Activated naive CD8-positive, alpha-beta T cell (primary cell): Measurements from ENCODE around the gene SPIB.

Experiments
- H3K27ac Mint-ChIP-seq: one replicate; pipeline ENCODE4 v1.8.0; 2021; ENCODE audit warnings: mixed read lengths
- H3K27me3 Mint-ChIP-seq: one replicate; pipeline ENCODE4 v1.8.0; 2021; ENCODE audit warnings: mixed read lengths
- H3K36me3 Mint-ChIP-seq: one replicate; pipeline ENCODE4 v1.8.0; 2021; ENCODE audit warnings: mixed read lengths
- H3K4me1 Mint-ChIP-seq: one replicate; pipeline ENCODE4 v1.8.0; 2021; ENCODE audit warnings: low read depth, mixed read lengths
- H3K4me3 Mint-ChIP-seq: one replicate; pipeline ENCODE4 v1.8.0; 2021; ENCODE audit warnings: mild to moderate bottlenecking, mixed read lengths
- H3K9me3 Mint-ChIP-seq: one replicate; pipeline ENCODE4 v1.8.0; 2021; ENCODE audit warnings: low read depth, mixed read lengths

SPIB gene

DNA sequence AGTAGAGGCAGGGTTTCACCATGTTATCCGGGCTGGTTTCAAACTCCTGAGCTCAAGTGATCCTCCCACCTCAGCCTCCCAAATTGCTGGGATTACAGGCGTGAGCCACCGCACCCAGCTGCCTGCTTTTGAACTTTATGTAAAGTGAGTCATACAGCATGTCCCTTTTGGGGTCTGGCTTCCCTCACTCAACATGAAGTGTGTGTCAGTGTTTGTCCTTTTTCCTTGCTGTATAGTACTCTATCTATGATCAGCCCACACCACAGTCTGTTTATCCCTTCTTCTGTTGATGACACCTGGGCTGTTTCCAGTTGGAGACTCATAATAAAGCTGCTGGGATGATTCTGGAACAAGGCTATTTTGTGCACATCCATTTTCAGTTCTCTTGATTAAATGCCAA lies 2.1 kb downstream of the SPIB start:
- H3K4me1 Mint-ChIP-seq = peaks cover 12% of the 10 kb centered on the region
- H3K9me3 Mint-ChIP-seq = peaks cover 2% of the 10 kb centered on the region
- no peak overlapping the region for H3K4me3 Mint-ChIP-seq
- no peak overlapping the region for H3K27ac Mint-ChIP-seq
- H3K27me3 Mint-ChIP-seq = peaks cover 17% of the 10 kb centered on the region
- peaks cover 2% of the 10 kb centered on the region for H3K36me3 Mint-ChIP-seq

DNA sequence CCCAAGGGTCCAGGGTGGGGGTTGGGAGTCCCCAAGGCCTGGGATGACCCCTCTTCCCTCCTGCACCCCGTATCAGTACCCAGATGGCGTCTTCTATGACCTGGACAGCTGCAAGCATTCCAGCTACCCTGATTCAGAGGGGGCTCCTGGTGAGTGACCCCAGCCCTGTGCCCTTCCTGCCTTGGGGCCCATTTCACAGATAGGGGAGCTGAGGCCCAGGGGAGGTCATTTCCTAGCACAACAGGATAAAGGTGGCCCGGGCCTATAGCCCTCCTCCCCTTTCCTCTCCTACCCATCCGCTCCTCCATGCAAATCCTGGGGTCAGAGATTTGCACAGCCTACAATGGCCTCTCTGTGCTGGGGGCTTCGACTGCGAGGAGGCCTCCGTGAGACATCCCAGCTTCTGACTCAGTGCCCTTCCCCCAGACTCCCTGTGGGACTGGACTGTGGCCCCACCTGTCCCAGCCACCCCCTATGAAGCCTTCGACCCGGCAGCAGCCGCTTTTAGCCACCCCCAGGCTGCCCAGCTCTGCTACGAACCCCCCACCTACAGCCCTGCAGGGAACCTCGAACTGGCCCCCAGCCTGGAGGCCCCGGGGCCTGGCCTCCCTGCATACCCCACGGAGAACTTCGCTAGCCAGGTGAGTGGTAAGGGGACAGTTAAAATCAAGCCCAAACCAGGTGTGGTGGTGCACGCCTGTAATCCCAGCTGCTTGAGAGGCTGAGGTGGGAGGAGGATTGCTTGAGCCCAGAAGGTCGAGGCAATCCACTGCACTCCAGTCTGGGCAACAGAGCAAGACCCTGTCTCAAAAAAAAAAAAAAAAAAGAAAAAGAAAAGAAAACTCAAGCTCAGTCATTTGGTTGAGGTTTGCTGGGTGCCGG lies 3.9 kb downstream of the SPIB start:
- Mint-ChIP-seq H3K9me3 (peaks cover 2% of the 10 kb centered on the region), H3K36me3 (peaks cover 2% of the 10 kb centered on the region), H3K4me3 (no peak overlapping the region), H3K27me3 (peaks cover 17% of the 10 kb centered on the region), H3K4me1 (peaks cover 14% of the 10 kb centered on the region), H3K27ac (no peak overlapping the region)

DNA sequence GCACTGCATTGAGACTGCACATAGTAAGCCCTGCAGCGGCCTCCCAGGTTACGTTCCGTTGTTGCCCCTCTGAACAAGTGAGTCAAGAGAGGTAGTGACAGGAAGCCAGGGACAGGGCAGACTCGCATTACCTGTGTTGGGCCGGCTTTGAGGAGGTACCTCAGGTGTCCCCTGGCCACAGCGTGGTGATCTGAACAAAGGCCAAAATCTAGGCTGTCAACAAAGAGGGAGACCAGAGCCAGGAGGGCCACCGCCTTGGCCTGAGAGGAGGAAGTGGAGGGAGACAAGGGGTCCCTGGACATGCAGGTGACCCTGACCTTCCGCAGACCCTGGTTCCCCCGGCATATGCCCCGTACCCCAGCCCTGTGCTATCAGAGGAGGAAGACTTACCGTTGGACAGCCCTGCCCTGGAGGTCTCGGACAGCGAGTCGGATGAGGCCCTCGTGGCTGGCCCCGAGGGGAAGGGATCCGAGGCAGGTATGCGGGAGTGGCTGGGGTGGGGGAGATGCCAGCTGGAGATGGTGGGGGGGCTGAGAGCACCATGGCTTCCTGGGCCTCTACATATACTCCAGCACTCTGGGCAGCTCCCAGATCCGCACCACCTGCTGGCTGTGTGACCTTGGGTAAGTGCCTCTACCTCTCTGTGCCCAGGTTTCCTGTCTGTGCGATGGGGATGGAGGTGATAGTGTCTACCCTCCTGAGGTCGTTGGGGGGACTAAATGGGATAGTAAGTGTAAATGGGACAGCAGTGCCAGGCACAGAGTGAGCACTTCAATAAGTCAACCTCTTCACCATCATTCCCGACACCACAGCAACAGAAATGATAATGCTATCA lies 4.8 kb downstream of the SPIB start:
- H3K36me3 Mint-ChIP-seq = peaks cover 2% of the 10 kb centered on the region
- no peak overlapping the region for H3K4me3 Mint-ChIP-seq
- peaks cover 14% of the 10 kb centered on the region for H3K4me1 Mint-ChIP-seq
- H3K9me3 Mint-ChIP-seq = peaks cover 2% of the 10 kb centered on the region
- no peak overlapping the region for H3K27ac Mint-ChIP-seq
- peaks cover 17% of the 10 kb centered on the region for H3K27me3 Mint-ChIP-seq

DNA sequence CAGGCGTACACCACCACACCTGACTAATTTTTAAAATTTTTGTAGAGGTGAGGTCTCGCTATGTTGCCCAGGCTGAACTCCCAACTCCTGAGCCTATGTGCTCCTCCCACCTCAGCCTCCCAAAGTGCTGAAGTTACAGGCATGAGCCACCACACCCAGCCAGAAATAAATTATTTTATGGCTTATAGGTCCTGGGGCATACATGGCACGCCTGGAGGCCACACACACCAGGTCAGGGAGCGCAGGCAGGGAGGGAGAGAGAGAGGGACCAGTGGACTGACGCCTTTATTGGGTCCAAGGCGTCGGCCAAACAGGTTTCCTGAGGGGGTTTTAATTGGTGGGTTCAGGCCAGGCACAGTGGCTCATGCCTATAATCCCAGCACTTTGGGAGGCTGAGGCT lies 6.8 kb downstream of the SPIB start:
- Mint-ChIP-seq H3K36me3 (peaks cover 2% of the 10 kb centered on the region), H3K27ac (no peak overlapping the region)

DNA sequence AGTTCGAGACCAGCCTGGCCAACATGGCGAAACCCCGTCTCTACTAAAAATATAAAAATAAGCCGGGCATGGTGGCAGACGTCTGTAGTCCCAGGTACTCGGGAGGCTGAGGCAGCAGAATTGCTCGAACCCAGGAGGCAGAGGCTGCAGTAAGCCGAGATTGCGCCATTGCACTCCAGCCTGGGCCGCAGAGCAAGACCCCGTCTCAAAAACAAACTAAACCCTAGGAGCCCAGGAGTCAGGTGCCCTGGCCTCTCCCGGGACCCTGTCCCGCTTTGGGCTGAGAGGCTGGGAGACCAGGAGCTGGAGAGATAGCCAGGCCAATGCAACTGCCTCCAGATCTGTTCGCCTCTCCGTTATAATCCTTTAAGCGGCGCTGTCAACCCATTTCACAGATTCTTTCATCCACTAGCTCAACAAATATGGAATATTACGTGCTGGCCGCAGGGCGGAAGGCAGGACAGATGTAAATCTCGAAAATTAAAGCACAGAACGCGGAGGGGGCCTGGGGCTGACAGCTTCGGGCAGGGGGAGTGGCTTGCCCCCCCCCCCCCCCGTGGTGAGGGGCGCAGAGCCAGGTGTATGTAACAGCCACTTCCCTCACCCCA lies 8.7 kb downstream of the SPIB start:
- no peaks in the 10 kb centered on the region for H3K36me3 Mint-ChIP-seq
- H3K4me3 Mint-ChIP-seq = peak overlapping the region; percentile 57
- H3K27me3 Mint-ChIP-seq = peaks cover 4% of the 10 kb centered on the region
- H3K27ac Mint-ChIP-seq = no peak overlapping the region
- H3K9me3 Mint-ChIP-seq = no peaks in the 10 kb centered on the region
- peaks cover 15% of the 10 kb centered on the region for H3K4me1 Mint-ChIP-seq

More for the DNA sequence above, 6.8 kb downstream of the SPIB start:
- Mint-ChIP-seq H3K9me3 (peaks cover 2% of the 10 kb centered on the region), H3K4me1 (peaks cover 6% of the 10 kb centered on the region), H3K27me3 (peaks cover 10% of the 10 kb centered on the region), H3K4me3 (no peak overlapping the region)

DNA sequence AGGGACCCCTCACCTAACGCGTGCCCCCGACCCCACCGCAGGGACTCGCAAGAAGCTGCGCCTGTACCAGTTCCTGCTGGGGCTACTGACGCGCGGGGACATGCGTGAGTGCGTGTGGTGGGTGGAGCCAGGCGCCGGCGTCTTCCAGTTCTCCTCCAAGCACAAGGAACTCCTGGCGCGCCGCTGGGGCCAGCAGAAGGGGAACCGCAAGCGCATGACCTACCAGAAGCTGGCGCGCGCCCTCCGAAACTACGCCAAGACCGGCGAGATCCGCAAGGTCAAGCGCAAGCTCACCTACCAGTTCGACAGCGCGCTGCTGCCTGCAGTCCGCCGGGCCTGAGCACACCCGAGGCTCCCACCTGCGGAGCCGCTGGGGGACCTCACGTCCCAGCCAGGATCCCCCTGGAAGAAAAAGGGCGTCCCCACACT lies 9.3 kb downstream of the SPIB start:
- no peaks in the 10 kb centered on the region for H3K9me3 Mint-ChIP-seq
- H3K36me3 Mint-ChIP-seq = no peaks in the 10 kb centered on the region
- peaks cover 15% of the 10 kb centered on the region for H3K4me1 Mint-ChIP-seq
- no peak overlapping the region for H3K4me3 Mint-ChIP-seq
- peaks cover 5% of the 10 kb centered on the region for H3K27me3 Mint-ChIP-seq
- no peak overlapping the region for H3K27ac Mint-ChIP-seq

DNA sequence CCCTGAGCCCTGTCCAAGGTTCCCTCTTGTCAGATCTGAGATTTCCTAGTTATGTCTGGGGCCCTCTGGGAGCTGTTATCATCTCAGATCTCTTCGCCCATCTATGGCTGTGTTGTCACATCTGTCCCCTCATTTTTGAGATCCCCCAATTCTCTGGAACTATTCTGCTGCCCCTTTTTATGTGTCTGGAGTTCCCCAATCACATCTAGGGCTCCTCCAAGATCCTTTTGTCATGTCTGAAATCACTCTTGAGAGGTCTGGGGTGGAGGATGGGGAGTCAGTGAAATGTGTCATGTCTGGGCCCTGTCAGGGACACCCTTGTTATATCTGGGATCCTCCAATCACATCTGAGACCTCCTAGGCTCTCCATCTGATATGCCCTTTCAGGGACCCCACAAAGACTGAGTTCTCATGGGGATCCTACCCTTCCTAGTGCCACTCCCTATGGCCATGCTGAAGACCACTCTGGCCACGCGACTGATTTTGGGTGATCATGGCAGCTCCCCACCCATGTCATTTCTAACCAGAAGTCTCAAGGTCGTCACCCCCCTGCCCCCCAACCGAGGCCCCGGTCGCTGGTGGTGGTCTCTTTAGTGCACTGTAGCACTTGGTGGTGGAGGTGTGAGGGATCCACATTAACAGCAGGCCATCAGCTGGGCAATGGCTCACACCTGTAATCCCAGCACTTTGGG lies 10.2 kb downstream of the SPIB start:
- peak overlapping the region; percentile 51 for H3K4me3 Mint-ChIP-seq
- H3K27me3 Mint-ChIP-seq = peaks cover 7% of the 10 kb centered on the region
- no peak overlapping the region for H3K27ac Mint-ChIP-seq
- H3K36me3 Mint-ChIP-seq = no peaks in the 10 kb centered on the region
- H3K9me3 Mint-ChIP-seq = no peaks in the 10 kb centered on the region
- H3K4me1 Mint-ChIP-seq = peaks cover 15% of the 10 kb centered on the region

DNA sequence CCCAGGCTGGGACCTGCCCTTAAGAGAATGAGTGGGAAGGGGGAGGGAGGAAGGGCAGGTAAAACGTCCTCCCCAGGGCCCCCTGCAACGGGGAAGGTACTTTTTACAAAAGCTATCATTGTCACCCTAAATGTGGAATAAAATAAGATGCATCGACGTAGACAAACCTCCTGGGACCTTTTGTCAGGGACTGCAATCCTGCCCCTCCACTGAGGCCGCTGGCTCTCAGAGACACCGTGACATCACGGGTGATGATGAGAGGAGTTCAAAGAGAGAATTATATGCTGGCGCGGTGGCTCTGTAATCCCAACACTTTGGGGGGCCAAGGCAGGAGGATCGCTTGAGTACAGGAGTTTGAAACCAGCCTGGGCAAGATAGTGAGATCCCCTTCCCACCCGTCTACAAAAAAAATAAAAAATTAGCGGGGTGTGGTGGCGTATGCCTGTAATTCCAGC lies 12.2 kb downstream of the SPIB start:
- H3K4me1 Mint-ChIP-seq = peaks cover 15% of the 10 kb centered on the region
- no peaks in the 10 kb centered on the region for H3K36me3 Mint-ChIP-seq
- H3K4me3 Mint-ChIP-seq = peak overlapping the region; percentile 90
- no peak overlapping the region for H3K27ac Mint-ChIP-seq
- peaks cover 7% of the 10 kb centered on the region for H3K27me3 Mint-ChIP-seq
- no peaks in the 10 kb centered on the region for H3K9me3 Mint-ChIP-seq

DNA sequence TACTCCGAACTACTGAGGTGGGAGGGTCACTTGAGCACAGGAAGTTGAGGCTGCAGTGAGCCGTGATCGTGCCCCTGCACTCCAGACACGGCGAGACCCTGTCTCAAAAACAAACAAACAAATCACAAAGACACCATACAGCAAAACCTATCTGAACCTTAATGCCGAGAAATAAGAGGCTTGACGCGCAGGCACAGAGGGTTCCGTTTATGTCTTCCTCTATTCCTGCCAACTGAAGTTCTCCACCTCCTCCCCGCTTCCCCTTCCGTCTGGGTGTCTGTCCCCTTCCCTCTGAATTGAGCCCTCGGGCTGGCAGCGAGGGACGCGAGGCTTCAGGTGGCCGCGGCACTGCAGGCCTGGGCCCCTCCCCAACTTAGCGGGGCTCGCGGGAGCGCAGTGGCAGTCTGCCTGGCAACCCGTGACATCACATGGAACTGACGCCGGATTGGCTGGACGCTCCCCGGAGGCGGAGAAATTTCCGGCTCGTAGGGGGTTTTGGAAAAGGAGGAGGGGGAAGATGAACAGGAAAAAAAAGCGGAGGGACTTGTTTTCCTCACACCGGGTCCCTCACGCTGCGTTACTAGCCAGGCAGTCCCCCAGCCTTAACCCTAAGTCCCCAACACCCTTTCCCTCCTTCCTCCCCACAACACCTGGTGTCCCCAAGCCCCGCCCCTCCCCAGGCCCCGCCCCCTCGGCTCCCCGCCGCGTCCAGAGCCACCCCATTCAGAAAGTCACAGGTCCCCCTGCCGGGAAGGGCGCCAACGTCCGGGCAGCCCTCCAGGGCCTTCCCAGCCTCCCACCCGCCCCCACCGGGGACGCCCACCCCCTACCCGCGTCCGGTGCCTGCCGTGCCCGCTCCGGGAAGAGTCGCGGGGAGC lies 12.8 kb downstream of the SPIB start:
- H3K36me3 Mint-ChIP-seq = no peaks in the 10 kb centered on the region
- no peaks in the 10 kb centered on the region for H3K9me3 Mint-ChIP-seq
- peaks cover 15% of the 10 kb centered on the region for H3K4me1 Mint-ChIP-seq
- peaks cover 7% of the 10 kb centered on the region for H3K27me3 Mint-ChIP-seq
- peak overlapping the region; percentile 66 for H3K27ac Mint-ChIP-seq
- H3K4me3 Mint-ChIP-seq = peak overlapping the region; percentile 90

DNA sequence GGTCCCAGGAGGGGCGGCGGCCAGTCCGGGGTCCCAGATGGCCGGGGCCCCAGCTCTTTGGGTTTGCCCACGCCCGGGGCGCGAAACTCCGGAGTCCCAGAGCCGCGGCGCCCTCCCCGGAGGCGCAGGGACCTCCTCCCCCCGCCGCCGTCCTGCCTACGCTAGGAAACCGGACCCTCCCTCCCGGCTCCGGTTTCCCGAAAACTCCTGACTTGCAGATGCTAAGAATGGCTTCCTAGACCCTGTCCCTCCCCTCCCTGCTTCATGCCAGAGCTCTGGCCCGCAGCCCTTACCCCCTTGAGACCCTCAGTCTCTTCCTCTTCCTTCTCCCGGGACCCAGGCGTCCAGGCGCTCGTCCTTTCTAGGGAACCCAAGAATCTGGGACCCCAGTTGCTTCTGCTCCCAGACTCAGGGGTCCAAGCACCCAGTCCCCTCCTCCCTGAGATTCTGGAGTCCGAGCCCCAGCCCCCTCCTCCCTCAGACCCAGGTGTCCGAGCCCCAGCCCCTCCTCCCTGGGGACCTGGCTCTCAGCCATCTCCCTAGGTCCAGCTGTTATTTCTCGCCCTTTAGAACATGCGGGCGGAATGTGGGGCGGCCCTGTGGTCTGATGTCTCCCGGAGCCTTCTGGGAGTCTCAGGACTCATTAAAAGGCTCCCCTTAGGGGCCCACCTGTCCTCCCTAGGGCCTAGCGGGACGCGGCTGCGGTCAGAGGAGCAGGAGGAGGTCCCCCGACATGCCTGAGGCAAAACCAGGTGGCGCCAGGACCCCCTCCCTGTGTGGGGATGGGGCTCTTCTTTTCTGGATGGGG lies 13.7 kb downstream of the SPIB start, which contains the start of gene MYBPC2:
MYBPC2 (plus strand) TSS at position 672 of the 808 bp plus-strand sequence; CDS start at position 734, 62 bp downstream.
- Mint-ChIP-seq H3K36me3 (no peaks in the 10 kb centered on the region), H3K4me3 (peak within 1 kb of the TSS; percentile 90), H3K27me3 (peaks cover 7% of the 10 kb centered on the region), H3K27ac (peak within 1 kb of the TSS; percentile 66), H3K9me3 (no peaks in the 10 kb centered on the region), H3K4me1 (peaks cover 15% of the 10 kb centered on the region)

DNA sequence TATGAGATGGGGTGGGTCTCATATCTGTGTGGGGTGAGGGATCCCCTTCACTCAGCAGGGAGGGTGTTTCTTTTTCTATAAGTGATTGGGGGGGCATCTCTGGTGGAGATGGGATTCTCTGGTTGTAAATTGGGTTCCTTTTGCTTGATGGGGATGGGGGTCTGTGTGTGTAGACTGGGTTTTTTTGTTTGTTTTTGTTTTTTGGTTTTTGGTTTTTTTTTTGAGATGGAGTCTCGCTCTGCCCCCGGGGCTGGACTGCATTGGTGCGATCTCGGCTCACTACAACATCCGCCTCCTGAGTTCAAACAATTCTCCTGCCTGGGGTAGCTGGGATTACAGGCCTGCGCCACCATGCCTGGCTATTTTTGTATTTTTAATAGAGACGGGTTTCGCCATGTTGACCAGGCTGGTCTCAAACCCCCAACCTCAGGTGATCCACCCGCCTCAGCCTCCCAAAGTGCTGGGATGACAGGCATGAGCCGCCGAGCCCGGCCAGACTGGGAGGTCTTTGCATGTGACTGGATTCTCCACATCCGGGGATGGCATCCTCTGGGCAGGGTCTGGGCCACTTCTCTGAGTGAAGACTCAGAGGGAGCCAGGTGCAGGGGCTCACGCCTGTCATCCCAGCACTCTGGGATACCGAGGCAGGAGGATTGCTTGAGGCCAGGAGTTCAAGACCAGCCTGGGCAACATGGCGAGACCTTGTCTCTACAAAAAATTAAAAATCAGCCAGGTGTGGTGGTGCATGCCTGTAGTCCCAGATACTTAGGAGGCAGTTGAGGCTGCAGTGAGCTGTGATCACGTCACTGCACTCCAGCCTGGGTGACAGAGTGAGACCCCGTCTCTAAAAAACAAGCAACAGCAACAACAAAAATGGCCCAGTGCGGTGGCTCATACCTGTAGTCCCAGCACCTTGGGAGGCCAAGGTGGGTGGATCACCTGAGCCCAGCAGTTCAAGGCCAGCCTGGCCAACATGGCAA lies 14.8 kb downstream of the SPIB start:
- no peaks in the 10 kb centered on the region for H3K36me3 Mint-ChIP-seq
- H3K9me3 Mint-ChIP-seq = no peaks in the 10 kb centered on the region
- peaks cover 9% of the 10 kb centered on the region for H3K27me3 Mint-ChIP-seq
- peaks cover 13% of the 10 kb centered on the region for H3K4me1 Mint-ChIP-seq
- peak overlapping the region; percentile 79 for H3K4me3 Mint-ChIP-seq
- no peak overlapping the region for H3K27ac Mint-ChIP-seq

DNA sequence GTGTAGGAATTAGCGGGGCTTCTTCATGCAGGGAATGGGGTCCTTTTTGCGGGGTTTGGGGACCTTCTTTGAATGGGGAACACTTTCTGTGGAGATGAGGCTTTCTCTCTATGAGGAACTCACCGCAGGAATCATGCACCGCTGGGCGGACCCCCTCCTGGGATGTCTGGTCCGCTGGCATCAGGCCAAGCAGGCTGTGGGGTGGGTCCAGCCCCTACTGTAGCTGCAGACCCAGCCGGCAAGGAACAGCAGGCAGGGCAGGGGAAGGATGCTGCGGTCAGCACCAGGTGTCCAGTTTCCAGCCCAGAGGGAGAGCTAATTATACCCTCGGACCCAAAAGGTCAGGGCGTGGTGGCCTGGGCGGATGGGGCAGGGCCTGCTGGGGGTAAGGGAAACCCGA lies 15.8 kb downstream of the SPIB start:
- H3K36me3 Mint-ChIP-seq = no peaks in the 10 kb centered on the region
- H3K27me3 Mint-ChIP-seq = peaks cover 6% of the 10 kb centered on the region
- no peaks in the 10 kb centered on the region for H3K9me3 Mint-ChIP-seq
- H3K27ac Mint-ChIP-seq = no peak overlapping the region
- peaks cover 9% of the 10 kb centered on the region for H3K4me1 Mint-ChIP-seq
- H3K4me3 Mint-ChIP-seq = no peak overlapping the region
